GOT3 (cell line): Measurements from ENCODE around the gene GGCX.
"Not testable (repeated sequence)": the region's sequence is repeated elsewhere in the genome, so short reads cannot be mapped to it uniquely, and the experiment has no call there.

Source experiments
- DNase-seq: peaks from one replicate; lab custom pipeline; 2025; ENCODE audit warnings: mixed read lengths; lab: John Stamatoyannopoulos, UW

GGCX gene

GRCh38 chr2:85575739-85576138, 14.4 kb upstream of the GGCX start:
- no peak for DNase-seq

GRCh38 chr2:85566265-85566664, 5.0 kb upstream of the GGCX start:
- DNase-seq = no peak

- DNase-seq = no peak
Measured at GRCh38 chr2:85564144-85564563, 2.9 kb upstream of the GGCX start.

GRCh38 chr2:85560812-85561279, 447 bp downstream of the GGCX start:
- no peak for DNase-seq

- DNase-seq = not testable (repeated sequence)
Measured at GRCh38 chr2:85560403-85560726, 928 bp downstream of the GGCX start.

- no peak for DNase-seq
Measured at GRCh38 chr2:85558160-85558559, 3.1 kb downstream of the GGCX start.

- DNase-seq = no peak
Measured at GRCh38 chr2:85557130-85557529, 4.2 kb downstream of the GGCX start.

- DNase-seq = no peak
Measured at GRCh38 chr2:85554980-85555612, 6.2 kb downstream of the GGCX start.

- DNase-seq = no peak
Measured at GRCh38 chr2:85553184-85553583, 8.1 kb downstream of the GGCX start.

GRCh38 chr2:85551698-85552678, 9.3 kb downstream of the GGCX start:
- peak; percentile 23 for DNase-seq

GRCh38 chr2:85550486-85550885, 10.8 kb downstream of the GGCX start:
- DNase-seq = no peak

GRCh38 chr2:85549826-85550225, 11.5 kb downstream of the GGCX start:
- DNase-seq = no peak

- DNase-seq = no peak
Measured at GRCh38 chr2:85549095-85549494, 12.2 kb downstream of the GGCX start.

- DNase-seq = no peak
Measured at GRCh38 chr2:85548608-85548900, 12.7 kb downstream of the GGCX start.

GRCh38 chr2:85547859-85548607, 13.3 kb downstream of the GGCX start:
- no peak for DNase-seq

- DNase-seq = no peak
Measured at GRCh38 chr2:85547089-85547858, 14.0 kb downstream of the GGCX start.

GRCh38 chr2:85545780-85546240, 15.5 kb downstream of the GGCX start:
- DNase-seq = no peak

- not testable (repeated sequence) for DNase-seq
Measured at GRCh38 chr2:85544915-85545779, 16.1 kb downstream of the GGCX start.

GRCh38 chr2:85544254-85544691, 17.0 kb downstream of the GGCX start:
- DNase-seq = not testable (repeated sequence)

GRCh38 chr2:85542777-85543176, 18.5 kb downstream of the GGCX start:
- no peak for DNase-seq
